DND-41 (cell line): ENCODE results near the gene G6PC3.

Experiments used
- EZH2 ChIP-seq: IDR thresholded peaks from 3 replicates; pipeline ENCODE4 v1.6.1; 2012; ENCODE audit warnings: borderline replicate concordance, low read depth, mild to moderate bottlenecking, moderate library complexity, low read length, inconsistent platforms; ENCODE audit not compliant: severe bottlenecking
- TF ChIP-seq, protein P1 (sequence below): IDR thresholded peaks from 2 replicates; pipeline ENCODE4 v1.5.1; 2012; ENCODE audit warnings: borderline replicate concordance, low read length, moderate library complexity, mild to moderate bottlenecking; ENCODE audit not compliant: poor library complexity, severe bottlenecking; ENCODE audit errors: extremely low read depth

- TF ChIP-seq, protein P1, sequence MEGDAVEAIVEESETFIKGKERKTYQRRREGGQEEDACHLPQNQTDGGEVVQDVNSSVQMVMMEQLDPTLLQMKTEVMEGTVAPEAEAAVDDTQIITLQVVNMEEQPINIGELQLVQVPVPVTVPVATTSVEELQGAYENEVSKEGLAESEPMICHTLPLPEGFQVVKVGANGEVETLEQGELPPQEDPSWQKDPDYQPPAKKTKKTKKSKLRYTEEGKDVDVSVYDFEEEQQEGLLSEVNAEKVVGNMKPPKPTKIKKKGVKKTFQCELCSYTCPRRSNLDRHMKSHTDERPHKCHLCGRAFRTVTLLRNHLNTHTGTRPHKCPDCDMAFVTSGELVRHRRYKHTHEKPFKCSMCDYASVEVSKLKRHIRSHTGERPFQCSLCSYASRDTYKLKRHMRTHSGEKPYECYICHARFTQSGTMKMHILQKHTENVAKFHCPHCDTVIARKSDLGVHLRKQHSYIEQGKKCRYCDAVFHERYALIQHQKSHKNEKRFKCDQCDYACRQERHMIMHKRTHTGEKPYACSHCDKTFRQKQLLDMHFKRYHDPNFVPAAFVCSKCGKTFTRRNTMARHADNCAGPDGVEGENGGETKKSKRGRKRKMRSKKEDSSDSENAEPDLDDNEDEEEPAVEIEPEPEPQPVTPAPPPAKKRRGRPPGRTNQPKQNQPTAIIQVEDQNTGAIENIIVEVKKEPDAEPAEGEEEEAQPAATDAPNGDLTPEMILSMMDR = no peak
- no peak for TF ChIP-seq EZH2
Observed at GRCh38 chr17:44119062-44119461, 48.5 kb downstream of the G6PC3 start.
